HG02970 (cell line): ENCODE results near the gene SPTY2D1.
"Not testable (repeated sequence)": the region's sequence is repeated elsewhere in the genome, so short reads cannot be mapped to it uniquely, and the experiment has no call there.

ENCODE experiments used
- ATAC-seq: cut with Tn5 transposase; IDR thresholded peaks from one replicate; pipeline ENCODE4 v1.9.1; 2021; ENCODE audit warnings: mild to moderate bottlenecking, moderate library complexity, moderate number of reproducible peaks; ENCODE audit not compliant: unreplicated experiment, low FRiP score

SPTY2D1 gene, protein sequence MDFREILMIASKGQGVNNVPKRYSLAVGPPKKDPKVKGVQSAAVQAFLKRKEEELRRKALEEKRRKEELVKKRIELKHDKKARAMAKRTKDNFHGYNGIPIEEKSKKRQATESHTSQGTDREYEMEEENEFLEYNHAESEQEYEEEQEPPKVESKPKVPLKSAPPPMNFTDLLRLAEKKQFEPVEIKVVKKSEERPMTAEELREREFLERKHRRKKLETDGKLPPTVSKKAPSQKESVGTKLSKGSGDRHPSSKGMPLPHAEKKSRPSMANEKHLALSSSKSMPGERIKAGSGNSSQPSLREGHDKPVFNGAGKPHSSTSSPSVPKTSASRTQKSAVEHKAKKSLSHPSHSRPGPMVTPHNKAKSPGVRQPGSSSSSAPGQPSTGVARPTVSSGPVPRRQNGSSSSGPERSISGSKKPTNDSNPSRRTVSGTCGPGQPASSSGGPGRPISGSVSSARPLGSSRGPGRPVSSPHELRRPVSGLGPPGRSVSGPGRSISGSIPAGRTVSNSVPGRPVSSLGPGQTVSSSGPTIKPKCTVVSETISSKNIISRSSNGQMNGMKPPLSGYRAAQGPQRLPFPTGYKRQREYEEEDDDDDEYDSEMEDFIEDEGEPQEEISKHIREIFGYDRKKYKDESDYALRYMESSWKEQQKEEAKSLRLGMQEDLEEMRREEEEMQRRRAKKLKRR

GRCh38 chr11:18634140-18635032, at the start of gene SPTY2D1:
SPTY2D1 (minus strand) TSS chr11:18634342; CDS start chr11:18634257, 85 bp downstream.
- peak; percentile 91 for ATAC-seq

GRCh38 chr11:18682466-18682865, 48.3 kb upstream of the SPTY2D1 start:
- ATAC-seq = no peak

- ATAC-seq = not testable (repeated sequence)
Observed at GRCh38 chr11:18681949-18682348, 47.8 kb upstream of the SPTY2D1 start.

- ATAC-seq = no peak
Observed at GRCh38 chr11:18677560-18677959, 43.4 kb upstream of the SPTY2D1 start.

- no peak for ATAC-seq
Observed at GRCh38 chr11:18676803-18677202, 42.7 kb upstream of the SPTY2D1 start.

DNA sequence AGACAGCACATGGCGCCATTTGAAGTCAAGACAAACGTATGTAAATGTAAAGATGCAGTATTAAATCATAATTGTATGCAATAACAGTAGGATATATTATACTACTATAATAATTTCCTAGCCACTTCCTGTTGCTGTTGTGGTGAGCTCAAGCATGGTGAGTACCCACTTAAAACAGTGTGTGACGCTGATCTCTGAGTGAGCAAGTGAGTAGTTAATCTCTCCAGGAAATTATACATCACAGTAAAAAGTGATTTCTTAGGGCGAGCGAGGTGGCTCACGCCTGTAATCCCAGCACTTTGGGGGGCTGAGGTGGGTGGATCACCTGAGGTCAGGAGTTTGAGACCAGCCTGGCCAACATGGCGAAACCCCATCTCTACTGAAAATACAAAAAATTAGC, 38.1 kb upstream of the SPTY2D1 start:
- not testable (repeated sequence) for ATAC-seq

GRCh38 chr11:18671246-18671645, 37.1 kb upstream of the SPTY2D1 start:
- ATAC-seq = no peak

DNA sequence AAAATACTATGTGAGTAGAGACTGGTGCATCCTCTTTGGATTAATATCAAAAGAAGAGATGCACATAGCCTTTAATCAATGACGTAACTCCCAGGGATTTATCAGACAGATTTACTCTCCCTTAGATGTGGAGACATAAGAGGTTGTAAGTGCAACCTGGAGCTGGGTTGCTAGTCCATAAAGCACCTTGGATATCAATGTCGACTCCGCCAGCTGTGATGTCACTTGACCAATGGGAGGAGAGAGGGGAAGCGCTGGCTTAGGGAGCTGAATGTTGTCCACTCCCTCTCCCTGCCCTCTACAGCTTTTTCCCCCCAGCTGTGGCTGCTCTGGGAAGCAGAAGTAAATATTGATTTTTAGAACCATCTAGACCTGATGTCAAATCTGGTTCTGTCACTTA, 35.6 kb upstream of the SPTY2D1 start:
- ATAC-seq = no peak

- no peak for ATAC-seq
Observed at GRCh38 chr11:18669219-18669596, 35.1 kb upstream of the SPTY2D1 start.

- no peak for ATAC-seq
Observed at GRCh38 chr11:18668131-18668530, 34.0 kb upstream of the SPTY2D1 start.

DNA sequence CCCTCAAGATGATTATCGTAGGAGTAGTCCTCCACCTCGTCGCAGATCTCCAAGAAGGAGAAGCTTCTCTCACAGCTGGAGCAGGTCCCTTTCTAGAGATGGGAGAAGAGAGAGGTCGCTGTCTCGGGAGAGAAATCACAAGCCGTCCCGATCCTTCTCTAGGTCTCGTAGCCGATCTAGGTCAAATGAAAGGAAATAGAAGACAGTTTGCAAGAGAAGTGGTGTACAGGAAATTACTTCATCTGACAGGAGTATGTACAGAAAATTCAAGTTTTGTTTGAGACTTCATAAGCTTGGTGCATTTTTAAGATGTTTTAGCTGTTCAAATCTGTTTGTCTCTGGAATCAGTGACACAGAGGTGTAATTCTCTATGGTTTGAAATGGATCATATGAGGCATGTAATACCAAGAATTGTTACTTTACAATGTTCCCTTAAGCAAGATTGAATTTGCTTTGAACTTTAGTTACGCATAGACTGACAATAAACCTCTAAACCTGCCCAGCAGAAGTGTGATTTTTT, 31.3 kb upstream of the SPTY2D1 start:
- ATAC-seq = not testable (repeated sequence)

GRCh38 chr11:18657673-18658072, 23.5 kb upstream of the SPTY2D1 start:
- ATAC-seq = no peak

DNA sequence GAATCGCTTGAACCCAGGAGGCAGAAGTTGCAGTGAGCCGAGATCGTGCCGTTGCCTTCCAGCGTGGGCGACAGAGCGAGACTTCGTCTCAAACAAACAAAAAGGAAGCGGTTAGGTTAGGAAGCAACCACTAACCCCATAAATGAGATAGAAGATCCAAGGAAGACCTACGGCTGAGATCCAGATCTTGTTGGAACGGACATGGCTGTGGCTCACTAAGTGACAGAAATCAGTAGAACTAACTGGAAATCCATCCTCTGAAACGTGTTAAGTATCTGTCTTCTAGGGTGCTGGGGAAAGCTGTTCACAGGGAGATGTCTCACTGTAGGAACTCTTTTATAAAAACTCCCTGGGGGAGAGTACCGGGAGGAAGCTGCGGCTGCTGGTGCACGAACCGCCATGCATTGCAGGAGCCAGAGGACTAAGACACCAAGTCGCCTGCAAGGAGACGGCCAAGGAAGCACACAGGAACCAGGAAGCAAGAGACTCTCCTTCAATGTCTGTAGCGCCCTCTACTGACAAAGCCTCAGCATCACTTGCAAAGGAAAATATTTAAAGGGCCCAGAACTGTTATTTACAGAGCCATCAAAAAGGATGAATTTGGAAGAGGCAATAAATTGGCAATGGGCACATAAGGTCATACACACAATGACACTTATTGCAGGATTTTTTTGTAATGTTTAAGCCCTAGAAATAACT, 16.9 kb upstream of the SPTY2D1 start:
- ATAC-seq = no peak

DNA sequence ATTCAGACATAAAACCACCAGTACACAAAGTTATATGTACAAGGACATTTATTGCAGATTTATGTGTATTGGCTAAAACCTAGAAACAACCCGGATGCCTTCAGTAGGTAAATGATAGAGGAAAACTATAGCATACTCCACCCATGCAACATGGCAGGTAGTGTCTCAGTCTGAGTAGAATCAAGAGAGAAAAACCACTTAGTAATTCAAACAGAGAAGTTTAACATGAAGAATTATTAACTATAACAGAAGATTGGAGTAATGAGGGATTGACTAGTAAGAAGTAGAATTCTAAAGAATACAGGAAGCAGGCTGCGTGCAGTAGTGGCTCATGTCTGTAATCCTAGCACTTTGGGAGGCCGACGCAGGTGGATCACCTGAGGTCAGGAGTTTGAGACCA, 16.2 kb upstream of the SPTY2D1 start:
- no peak for ATAC-seq

GRCh38 chr11:18643034-18643433, 8.9 kb upstream of the SPTY2D1 start:
- ATAC-seq = not testable (repeated sequence)

- no peak for ATAC-seq
Observed at GRCh38 chr11:18641677-18642076, 7.5 kb upstream of the SPTY2D1 start.

DNA sequence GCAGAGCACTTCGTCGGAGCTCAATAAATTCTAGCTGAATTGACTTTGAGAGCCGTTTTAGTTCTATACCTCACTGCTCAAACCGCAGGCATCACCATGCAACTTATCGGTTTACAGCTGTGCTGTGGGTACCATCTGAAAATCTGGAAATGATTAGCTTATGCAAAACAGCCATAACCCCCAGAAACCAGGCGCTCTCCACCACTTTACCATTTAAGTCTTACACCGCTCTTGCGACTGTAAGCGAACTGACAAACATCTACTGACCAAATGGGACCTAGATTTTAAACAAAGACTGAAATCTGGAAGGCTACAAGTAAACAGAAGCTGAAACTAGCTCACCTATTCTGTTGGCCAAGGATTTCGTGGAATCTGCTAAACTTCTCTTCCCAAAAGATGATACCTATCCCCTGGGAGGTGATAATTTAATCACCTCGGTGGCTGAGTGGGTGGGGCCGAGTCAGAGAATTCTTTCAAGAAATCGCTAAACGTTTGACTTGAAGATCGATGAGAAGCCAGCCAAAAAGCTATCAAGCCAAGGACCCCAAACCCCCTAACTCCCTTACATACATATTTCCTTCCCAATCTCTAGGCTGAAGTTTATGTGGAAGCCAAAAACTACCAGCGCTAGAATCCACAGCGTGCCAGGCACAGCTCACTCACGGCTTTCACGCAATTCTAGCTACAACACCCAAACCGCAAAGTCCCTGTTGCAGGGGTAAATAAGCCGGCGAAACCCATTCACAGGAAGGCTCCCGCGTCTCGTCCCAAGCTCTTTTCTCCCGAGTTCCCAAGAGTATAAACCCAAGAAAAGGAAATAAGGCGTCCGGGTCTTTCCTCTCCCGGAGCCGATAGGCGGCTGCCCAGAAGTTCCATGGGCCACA, 644 bp downstream of the SPTY2D1 start:
- ATAC-seq = peak; percentile 41

DNA sequence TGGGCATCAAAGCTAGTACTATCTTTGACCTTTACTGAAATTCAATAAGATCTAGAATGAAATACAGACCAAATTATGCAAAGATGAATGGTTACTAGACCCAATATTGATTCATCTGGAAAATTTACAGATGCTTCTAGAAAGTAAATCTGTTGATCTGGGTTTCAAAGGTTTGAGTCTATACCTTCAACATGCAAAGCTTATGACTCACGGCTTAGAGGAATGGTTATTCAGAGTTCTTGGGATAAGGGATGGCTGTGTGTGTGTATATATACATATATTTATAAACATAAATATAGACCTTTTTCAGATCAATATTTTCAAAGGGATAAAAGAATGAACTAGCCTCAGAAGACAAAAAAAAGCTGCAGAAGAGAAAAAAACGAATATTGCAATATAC, 1.3 kb downstream of the SPTY2D1 start:
- ATAC-seq = no peak

DNA sequence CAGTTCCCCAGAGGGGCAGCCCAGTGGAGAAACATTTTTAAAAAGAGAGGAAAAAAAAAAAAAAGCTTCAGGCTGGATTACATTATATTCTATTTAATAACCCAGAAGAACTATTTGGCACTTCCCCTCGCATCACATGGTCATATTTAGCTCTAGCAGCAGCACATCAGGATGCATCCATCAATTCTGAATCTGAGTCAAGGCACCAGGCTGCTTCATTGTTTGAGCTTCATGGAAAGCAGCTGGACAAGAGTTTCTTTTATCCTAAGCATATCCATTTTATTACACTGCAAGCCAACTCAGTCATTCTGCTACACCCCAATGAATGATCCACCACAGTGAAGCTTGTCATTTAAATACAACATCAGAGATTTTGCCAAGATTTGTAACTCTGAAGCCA, 10.0 kb downstream of the SPTY2D1 start:
- ATAC-seq = no peak
